Parathyroid adenoma (tissue), 2 donors: ENCODE results near the gene CEMIP.
"Not testable (repeated sequence)": the region's sequence is repeated elsewhere in the genome, so short reads cannot be mapped to it uniquely, and the experiment has no call there.

Experiments
- H2AFZ ChIP-seq: fragments of 300-600 bp; sonication (generic); one replicate; pipeline ENCODE4 v1.7.0; 2017; ENCODE audit warnings: antibody characterized with exemption, mild to moderate bottlenecking
- H3K27ac ChIP-seq: fragments of 300-600 bp; sonication (generic); one replicate; pipeline ENCODE4 v1.7.0; 2017
- H3K27me3 ChIP-seq: fragments of 300-600 bp; sonication (generic); one replicate; pipeline ENCODE4 v1.7.0; 2017; ENCODE audit warnings: low read length; ENCODE audit not compliant: control insufficient read depth, insufficient read depth
- H3K36me3 ChIP-seq: fragments of 300-600 bp; sonication (generic); one replicate; pipeline ENCODE4 v1.7.0; 2017; ENCODE audit warnings: low read length; ENCODE audit not compliant: control insufficient read depth, insufficient read depth
- H3K4me1 ChIP-seq: fragments of 300-600 bp; sonication (generic); one replicate; pipeline ENCODE4 v1.7.0; 2017; ENCODE audit warnings: control low read depth
- H3K4me2 ChIP-seq: fragments of 300-600 bp; sonication (generic); one replicate; pipeline ENCODE4 v1.7.0; 2017; ENCODE audit warnings: low read length
- H3K4me3 ChIP-seq: fragments of 300-600 bp; sonication (generic); one replicate; pipeline ENCODE4 v1.7.0; 2017; ENCODE audit warnings: low read depth, low read length
- H3K79me2 ChIP-seq: fragments of 300-600 bp; sonication (generic); one replicate; pipeline ENCODE4 v1.7.0; 2017; ENCODE audit warnings: control low read depth
- H3K9ac ChIP-seq: fragments of 300-600 bp; sonication (generic); one replicate; pipeline ENCODE4 v1.7.0; 2017; ENCODE audit warnings: mild to moderate bottlenecking
- H3K9me3 ChIP-seq: fragments of 300-600 bp; sonication (generic); one replicate; pipeline ENCODE4 v1.7.0; 2017; ENCODE audit warnings: low read length; ENCODE audit not compliant: control insufficient read depth
- CTCF ChIP-seq: fragments of 300-600 bp; sonication (generic); IDR thresholded peaks from one replicate; pipeline ENCODE4 v1.7.0; 2017; ENCODE audit warnings: antibody characterized with exemption, mild to moderate bottlenecking
- donor health status: primary hyperparathyroidism.

Gene CEMIP

GRCh38 chr15:80950291-80951078, 171.3 kb downstream of the CEMIP start:
- no peak overlapping the region for H3K9ac ChIP-seq
- no peak for TF ChIP-seq CTCF
- no peaks in the 10 kb centered on the region for H3K79me2 ChIP-seq
- no peak overlapping the region for H3K27ac ChIP-seq
- no peaks in the 10 kb centered on the region for H3K9me3 ChIP-seq
- no peak overlapping the region for H3K4me3 ChIP-seq
- H3K27me3 ChIP-seq: no peaks in the 10 kb centered on the region
- no peaks in the 10 kb centered on the region for H3K4me1 ChIP-seq
- no peak overlapping the region for H2AFZ ChIP-seq
- no peak overlapping the region for H3K4me2 ChIP-seq
- H3K36me3 ChIP-seq: no peaks in the 10 kb centered on the region

GRCh38 chr15:80951941-80952340, 172.8 kb downstream of the CEMIP start:
- no peaks in the 10 kb centered on the region for H3K27me3 ChIP-seq
- TF ChIP-seq CTCF: no peak
- H3K4me1 ChIP-seq: no peaks in the 10 kb centered on the region
- no peaks in the 10 kb centered on the region for H3K36me3 ChIP-seq
- H3K4me2 ChIP-seq: no peak overlapping the region
- no peaks in the 10 kb centered on the region for H3K79me2 ChIP-seq
- no peaks in the 10 kb centered on the region for H3K9me3 ChIP-seq
- H3K27ac ChIP-seq: no peak overlapping the region
- H3K4me3 ChIP-seq: no peak overlapping the region
- no peak overlapping the region for H2AFZ ChIP-seq
- H3K9ac ChIP-seq: no peak overlapping the region

- no peak for TF ChIP-seq CTCF
- no peak overlapping the region for H3K27ac ChIP-seq
- H3K9ac ChIP-seq: no peak overlapping the region
- H3K9me3 ChIP-seq: no peaks in the 10 kb centered on the region
- H3K27me3 ChIP-seq: no peaks in the 10 kb centered on the region
- H3K36me3 ChIP-seq: no peaks in the 10 kb centered on the region
- H3K4me1 ChIP-seq: no peaks in the 10 kb centered on the region
- no peak overlapping the region for H2AFZ ChIP-seq
- H3K4me2 ChIP-seq: no peak overlapping the region
- no peaks in the 10 kb centered on the region for H3K79me2 ChIP-seq
- H3K4me3 ChIP-seq: no peak overlapping the region
These were observed 174.1 kb downstream of the CEMIP start for GRCh38 chr15:80953001-80953952.

GRCh38 chr15:80953953-80954778, 175.0 kb downstream of the CEMIP start:
- no peaks in the 10 kb centered on the region for H3K79me2 ChIP-seq
- H3K4me1 ChIP-seq: no peaks in the 10 kb centered on the region
- no peaks in the 10 kb centered on the region for H3K36me3 ChIP-seq
- H3K4me2 ChIP-seq: no peak overlapping the region
- no peak overlapping the region for H3K4me3 ChIP-seq
- TF ChIP-seq CTCF: no peak
- no peak overlapping the region for H3K9ac ChIP-seq
- H3K9me3 ChIP-seq: no peaks in the 10 kb centered on the region
- H3K27me3 ChIP-seq: no peaks in the 10 kb centered on the region
- H3K27ac ChIP-seq: no peak overlapping the region
- no peak overlapping the region for H2AFZ ChIP-seq

GRCh38 chr15:80955571-80956452, 176.6 kb downstream of the CEMIP start:
- not testable (repeated sequence) for H2AFZ ChIP-seq, H3K4me1 ChIP-seq, H3K27me3 ChIP-seq, H3K9ac ChIP-seq, H3K79me2 ChIP-seq, H3K27ac ChIP-seq, H3K4me3 ChIP-seq, H3K4me2 ChIP-seq, H3K9me3 ChIP-seq, H3K36me3 ChIP-seq
